CD4-positive, alpha-beta T cell treated with Interleukin-2 at 100 ng/mL for 4 hours (primary cell): ENCODE data around the gene HDAC6.
A peak's percentile ranks its signal among the peaks of the same experiment; 100 is the strongest.
"Not testable (repeated sequence)": the region's sequence is repeated elsewhere in the genome, so short reads cannot be mapped to it uniquely, and the experiment has no call there.

ENCODE experiments used
- DNase-seq: peaks from one replicate; pipeline ENCODE4 v3.0.0-alpha.2; 2020; ENCODE audit warnings: low spot score

The HDAC6 gene

GRCh38 chrX:48826135-48826875, 24.4 kb downstream of the HDAC6 start, which contains the start of gene ERAS:
Gene ERAS, plus strand, starts transcription at chrX:48826513. Its CDS starts 2,611 bp downstream, at chrX:48829124.
- peak; percentile 6 for DNase-seq

- DNase-seq = no peak
These were observed 25.2 kb downstream of the HDAC6 start for GRCh38 chrX:48826876-48827653.

- DNase-seq = no peak
These were observed 25.7 kb downstream of the HDAC6 start for GRCh38 chrX:48827654-48827968.

GRCh38 chrX:48829016-48829735, 27.3 kb downstream of the HDAC6 start:
- no peak for DNase-seq

GRCh38 chrX:48831136-48831908, 29.5 kb downstream of the HDAC6 start:
- no peak for DNase-seq

GRCh38 chrX:48831909-48832291, 30.0 kb downstream of the HDAC6 start:
- DNase-seq = no peak

- DNase-seq = no peak
These were observed 31.8 kb downstream of the HDAC6 start for GRCh38 chrX:48833542-48834138.

GRCh38 chrX:48834383-48834709, 32.5 kb downstream of the HDAC6 start:
- DNase-seq = no peak

GRCh38 chrX:48835524-48836329, 33.9 kb downstream of the HDAC6 start, which contains the start of gene PCSK1N:
Gene PCSK1N, minus strand, starts transcription at chrX:48835610. Its CDS starts 78 bp downstream, at chrX:48835532.
- peak; percentile 60 for DNase-seq

- no peak for DNase-seq
These were observed 37.8 kb downstream of the HDAC6 start for GRCh38 chrX:48839686-48840085.

- peak; percentile 3 for DNase-seq
These were observed 47.0 kb downstream of the HDAC6 start for GRCh38 chrX:48848847-48849246.

- no peak for DNase-seq
These were observed 51.0 kb downstream of the HDAC6 start for GRCh38 chrX:48852857-48853256.

GRCh38 chrX:48853494-48853893, 51.6 kb downstream of the HDAC6 start:
- DNase-seq = not testable (repeated sequence)

- not testable (repeated sequence) for DNase-seq
These were observed 52.4 kb downstream of the HDAC6 start for GRCh38 chrX:48854121-48854804.

- peak; percentile 4 for DNase-seq
These were observed 53.0 kb downstream of the HDAC6 start for GRCh38 chrX:48854898-48855297.

GRCh38 chrX:48864210-48864609, 62.3 kb downstream of the HDAC6 start:
- DNase-seq = no peak

GRCh38 chrX:48872017-48872416, 70.2 kb downstream of the HDAC6 start:
- DNase-seq = not testable (repeated sequence)
